HL-60 (cell line): Measurements from ENCODE around the gene MACIR.

Source experiments
- DNase-seq, 2 experiments: peaks; one replicate each; pipeline ENCODE4 v3.0.0-alpha.2; 2010 to 2020; ENCODE audit warnings: low read depth in 1 of 2, low spot score in 1 of 2
- H3K27ac ChIP-seq: fragments of 250-450 bp; sonication (Bioruptor Pico); replicated peaks from 2 replicates; pipeline ENCODE4 v1.5.1; 2020; ENCODE audit warnings: mild to moderate bottlenecking, moderate library complexity
- H3K27me3 ChIP-seq: fragments of 250-450 bp; sonication (Bioruptor Pico); 2 replicates; pipeline ENCODE4 v1.5.1; 2021; ENCODE audit warnings: mild to moderate bottlenecking, moderate library complexity; ENCODE audit not compliant: insufficient read depth, poor library complexity, severe bottlenecking
- H3K4me3 ChIP-seq: replicated peaks from 2 replicates; pipeline ENCODE4 v1.5.1; 2011; ENCODE audit warnings: mild to moderate bottlenecking, control low read depth, low read length; ENCODE audit not compliant: insufficient read depth
- CTCF ChIP-seq: IDR thresholded peaks from one replicate; pipeline ENCODE4 v1.5.1; 2011; ENCODE audit warnings: low read length, control low read depth, inconsistent platforms; ENCODE audit not compliant: insufficient read depth
- GABPA ChIP-seq: IDR thresholded peaks from 2 replicates; pipeline ENCODE4 v1.6.1; 2012; ENCODE audit warnings: low read depth
- POLR2AphosphoS5 ChIP-seq: IDR thresholded peaks from 2 replicates; pipeline ENCODE4 v1.6.1; 2012; ENCODE audit warnings: low read depth
- REST ChIP-seq: IDR thresholded peaks from 2 replicates; pipeline ENCODE4 v1.6.1; 2012; ENCODE audit warnings: low read depth; ENCODE audit not compliant: insufficient replicate concordance
- SPI1 ChIP-seq: IDR thresholded peaks from 2 replicates; pipeline ENCODE4 v1.6.1; 2012; ENCODE audit warnings: low read depth, mild to moderate bottlenecking, borderline replicate concordance

MACIR gene

GRCh38 chr5:103272377-103272776 is 13.8 kb downstream of the MACIR start:
- TF ChIP-seq SPI1 = no peak
- TF ChIP-seq REST = no peak
- DNase-seq = no peak
- Histone ChIP-seq H3K27me3 (no peaks in the 10 kb centered on the region), H3K27ac (no peak overlapping the region), H3K4me3 (no peak overlapping the region)

GRCh38 chr5:103273952-103274351 is 15.4 kb downstream of the MACIR start:
- Histone ChIP-seq H3K4me3 (no peak overlapping the region), H3K27ac (no peak overlapping the region), H3K27me3 (no peaks in the 10 kb centered on the region)
- TF ChIP-seq GABPA (no peak), CTCF (no peak), POLR2AphosphoS5 (no peak)
- DNase-seq = no peak

GRCh38 chr5:103275851-103276250 is 17.3 kb downstream of the MACIR start:
- TF ChIP-seq CTCF = no peak
- no peak for TF ChIP-seq REST
- TF ChIP-seq GABPA = no peak
- no peak for TF ChIP-seq SPI1
- TF ChIP-seq POLR2AphosphoS5 = no peak
- Histone ChIP-seq H3K27me3 (no peaks in the 10 kb centered on the region), H3K4me3 (no peak overlapping the region), H3K27ac (no peak overlapping the region)
- DNase-seq = no peak

- Histone ChIP-seq H3K4me3 (no peak overlapping the region), H3K27ac (no peak overlapping the region), H3K27me3 (no peaks in the 10 kb centered on the region)
- TF ChIP-seq GABPA = no peak
- DNase-seq = no peak
Observed at GRCh38 chr5:103280967-103281366, 22.4 kb downstream of the MACIR start.

- H3K4me3 ChIP-seq = no peak overlapping the region
- no peaks in the 10 kb centered on the region for H3K27me3 ChIP-seq
- TF ChIP-seq REST (no peak), SPI1 (no peak), POLR2AphosphoS5 (no peak), GABPA (no peak), CTCF (no peak)
- DNase-seq = no peak
- H3K27ac ChIP-seq = no peak overlapping the region
Observed at GRCh38 chr5:103283120-103283519, 24.6 kb downstream of the MACIR start.
